ENCODE measurements around the gene NF1. TPM values are rescaled to one million over a fixed set of nuclear protein-coding genes. Genes with fewer than 3 reads are reported as not detected.

NF1 gene
- total and polyA plus RNA-seq, 2 of the 13 experiments (the other 11 are each of a cell fraction or from before 2014, with no cell fraction given), result 21.5 to 26.5 TPM

GRCh38 chr17:31095236-31096105 lies 694 bp downstream of the NF1 start (continued):
- TF ChIP-seq THRA (CRISPR knock-in tag; IDR thresholded peaks at IDR 0.05; ENCODE audit: borderline replicate concordance) (no peak), LRRFIP1 (CRISPR knock-in tag; conservative IDR thresholded peaks at IDR 0.05) (no peak), HHEX (CRISPR knock-in tag; IDR thresholded peaks at IDR 0.05) (no peak), RBFOX2 (IDR thresholded peaks at IDR 0.05; ENCODE audit: low read depth, low read length) (peak; percentile 75), ZFP41 (CRISPR knock-in tag; IDR thresholded peaks at IDR 0.05; ENCODE audit: borderline replicate concordance) (no peak), FOXP4 (CRISPR knock-in tag; IDR thresholded peaks at IDR 0.05) (no peak), FOXP1 (IDR thresholded peaks at IDR 0.05) (no peak), FOXP1 (CRISPR knock-in tag; IDR thresholded peaks at IDR 0.05) (no peak), KLF12 (CRISPR knock-in tag; IDR thresholded peaks at IDR 0.05; ENCODE audit: borderline replicate concordance) (no peak), ARNTL (CRISPR knock-in tag; IDR thresholded peaks at IDR 0.05) (no peak), TCF12 (IDR thresholded peaks at IDR 0.05) (no peak), TCF12 (CRISPR knock-in tag; IDR thresholded peaks at IDR 0.05) (no peak), GTF2F1 (IDR thresholded peaks at IDR 0.05; ENCODE audit: low read length) (no peak), TRIM24 (CRISPR knock-in tag; IDR thresholded peaks at IDR 0.05) (no peak), ZSCAN9 (CRISPR knock-in tag; IDR thresholded peaks at IDR 0.05; ENCODE audit: borderline replicate concordance) (no peak), ZFX (CRISPR knock-in tag; IDR thresholded peaks at IDR 0.05; ENCODE audit: low read depth) (peak; percentile 80), KDM3A (CRISPR knock-in tag; IDR thresholded peaks at IDR 0.05; ENCODE audit: low read depth) (0 out of 2 replicates have a peak, but pooled peaks have one; percentile 16), HMGXB4 (CRISPR knock-in tag; IDR thresholded peaks at IDR 0.05; ENCODE audit: borderline replicate concordance in 1 of 2, low read depth in 1 of 2) (peak; percentile 20 to 65; a peak in 2 of 4 replicates), AGO2 (optimal IDR thresholded peaks at IDR 0.05; ENCODE audit: low read depth, low read length) (peak; percentile 63), GATAD1 (CRISPR knock-in tag; IDR thresholded peaks at IDR 0.05) (no peak), EHMT2 (IDR thresholded peaks at IDR 0.05; ENCODE audit: borderline replicate concordance, low read depth, low read length) (no peak), ZNF7 (CRISPR knock-in tag; IDR thresholded peaks at IDR 0.05) (no peak), HOXA5 (CRISPR knock-in tag; IDR thresholded peaks at IDR 0.05) (no peak)
